AG20443 (cell line): ENCODE data around the gene HOXD11.
A peak's percentile ranks its signal among the peaks of the same experiment; 100 is the strongest.

Experiments
- DNase-seq: peaks from one replicate; pipeline ENCODE4 v3.0.0; 2012; ENCODE audit warnings: low spot score, mixed read lengths

HOXD11 gene

DNA sequence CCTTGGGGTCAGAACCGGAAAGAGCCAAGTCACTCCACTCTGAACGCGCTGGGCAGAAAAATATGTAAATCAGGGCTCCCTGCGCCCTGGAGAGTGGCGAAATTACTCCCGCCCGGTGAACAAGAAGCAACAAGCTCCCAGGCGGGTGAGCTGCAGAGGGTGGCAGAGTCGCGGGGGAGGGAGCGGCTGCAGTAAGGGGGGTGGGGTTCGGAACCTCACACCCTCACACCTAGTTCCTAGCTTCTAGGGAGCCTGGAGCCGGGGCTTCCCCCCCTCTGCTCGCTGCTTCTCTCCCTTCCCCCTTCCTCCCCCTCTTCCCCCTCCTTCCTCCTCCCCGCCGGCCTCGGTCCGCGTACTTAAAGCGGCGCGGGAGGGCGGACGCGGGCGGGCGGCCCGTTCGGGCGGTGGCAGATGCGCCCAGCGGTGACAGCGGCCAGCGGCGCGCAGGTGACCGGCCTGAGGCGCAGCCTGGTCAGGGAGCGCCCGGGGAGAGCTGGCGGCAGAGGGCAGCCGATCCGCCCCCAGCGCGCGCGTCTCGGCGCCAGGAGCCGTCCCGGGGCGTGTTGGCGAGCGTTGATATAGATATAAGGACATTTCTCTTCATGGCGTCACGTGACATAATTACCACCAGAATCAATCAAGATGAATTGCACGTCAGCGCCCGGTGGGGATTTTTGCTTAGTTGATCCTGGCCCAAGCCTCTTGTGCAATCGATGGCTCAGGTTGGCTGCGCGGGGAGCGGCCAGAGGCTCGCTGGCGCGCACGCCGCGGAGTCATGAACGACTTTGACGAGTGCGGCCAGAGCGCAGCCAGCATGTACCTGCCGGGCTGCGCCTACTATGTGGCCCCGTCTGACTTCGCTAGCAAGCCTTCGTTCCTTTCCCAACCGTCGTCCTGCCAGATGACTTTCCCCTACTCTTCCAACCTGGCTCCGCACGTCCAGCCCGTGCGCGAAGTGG, at the start of gene HOXD11:
Gene HOXD11 (plus strand): TSS at position 700 of the 959 bp plus-strand sequence. CDS start 76 bp downstream, at position 776.
- DNase-seq: peak; percentile 61

GRCh38 chr2:176063958-176064357, 43.1 kb upstream of the HOXD11 start:
- no peak for DNase-seq

DNA sequence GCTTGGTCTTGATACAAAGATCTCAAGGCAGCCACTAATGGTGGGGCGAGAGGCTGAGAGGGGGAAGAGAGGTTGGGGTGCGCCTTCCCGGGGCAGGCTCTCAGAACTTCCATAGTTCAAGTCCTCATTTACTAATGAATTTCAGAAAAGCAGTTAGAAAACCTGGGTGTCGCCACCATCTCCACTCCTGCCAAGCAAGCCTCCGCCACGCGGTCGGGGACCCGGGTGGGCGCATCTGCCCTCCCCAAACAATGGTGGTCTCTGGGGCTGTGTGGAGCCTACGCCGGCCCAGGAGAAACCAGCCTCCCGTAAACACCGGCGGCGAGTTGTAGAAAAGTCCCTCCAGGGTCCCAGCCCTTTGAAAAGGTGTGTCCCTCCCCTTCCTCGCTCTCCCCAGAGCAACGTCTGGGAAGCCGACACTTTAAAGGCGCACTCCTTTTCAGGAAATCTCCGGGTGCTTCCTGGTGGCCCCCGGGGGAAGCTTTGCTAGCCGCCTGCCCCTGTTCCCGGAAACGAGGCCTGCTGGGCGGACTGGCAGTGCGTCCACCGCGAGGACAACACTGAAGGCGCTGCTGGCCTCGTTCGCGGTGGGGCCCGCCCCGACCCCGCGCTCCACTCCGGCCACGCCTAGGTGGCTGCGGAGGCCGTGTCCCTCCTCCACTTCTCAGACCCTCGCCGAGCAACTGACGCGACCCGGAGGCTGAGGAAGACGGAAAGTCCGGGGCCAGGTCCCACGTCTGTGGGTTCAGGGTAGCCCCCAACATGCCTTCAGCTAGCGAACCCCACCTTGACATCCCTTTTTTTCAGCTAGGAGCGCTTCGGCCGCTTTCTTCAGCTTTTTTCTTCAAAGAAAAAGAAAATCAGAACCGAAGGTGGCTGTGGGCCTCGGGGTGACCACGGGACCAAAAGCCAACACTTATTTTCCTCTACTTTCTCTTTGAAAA, 40.2 kb upstream of the HOXD11 start:
- peak; percentile 41 for DNase-seq

- peak; percentile 49 for DNase-seq
Observed at GRCh38 chr2:176067589-176068418, 39.3 kb upstream of the HOXD11 start.

- DNase-seq: no peak
Observed at GRCh38 chr2:176068419-176068832, 38.7 kb upstream of the HOXD11 start.

- DNase-seq: no peak
Observed at GRCh38 chr2:176071330-176072291, 35.5 kb upstream of the HOXD11 start.

DNA sequence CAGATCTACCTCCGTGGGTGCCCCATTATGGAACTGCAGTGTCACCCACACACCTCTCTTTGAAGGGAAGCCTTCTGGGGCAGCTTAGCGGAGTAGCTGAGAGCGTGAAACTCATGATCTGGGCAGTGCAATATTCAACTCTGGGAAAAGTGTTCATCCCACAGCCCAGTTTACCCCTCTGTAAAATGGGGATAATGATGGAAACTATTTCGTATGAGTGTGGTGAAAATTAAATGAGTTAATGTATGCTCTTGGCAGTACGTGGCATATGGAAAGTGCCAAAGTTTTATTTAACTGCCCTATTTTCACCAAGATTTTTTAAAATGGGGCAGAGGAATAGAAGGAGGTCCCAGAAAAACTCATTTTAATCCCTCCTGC, 34.8 kb upstream of the HOXD11 start:
- no peak for DNase-seq

GRCh38 chr2:176072951-176073904, 33.9 kb upstream of the HOXD11 start:
- no peak for DNase-seq

DNA sequence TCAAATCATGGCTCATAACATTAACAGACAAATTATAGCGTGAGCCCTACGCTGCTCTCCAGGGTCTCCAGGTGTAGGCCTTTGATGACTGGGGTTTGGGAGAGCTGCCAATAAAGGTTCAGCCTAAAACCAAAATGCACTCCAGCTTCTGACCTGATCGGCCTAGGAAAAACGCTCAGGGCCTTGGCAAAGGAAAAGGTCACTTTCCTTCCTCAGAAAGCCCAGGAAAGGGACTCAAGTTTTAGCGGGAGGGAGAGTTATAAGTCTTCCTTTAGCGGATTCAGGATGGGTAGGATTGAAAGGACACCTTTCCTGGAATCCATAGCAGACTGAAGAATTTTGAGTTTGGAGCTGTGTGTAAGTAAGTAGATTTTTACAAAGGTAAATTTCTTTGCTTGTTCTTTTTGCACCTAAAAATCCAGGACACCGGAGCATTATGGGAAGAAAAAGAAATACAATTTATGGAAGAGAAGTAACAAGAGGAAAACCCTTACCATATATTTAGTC, 32.1 kb upstream of the HOXD11 start:
- DNase-seq: no peak

- DNase-seq: no peak
Observed at GRCh38 chr2:176075481-176075880, 31.6 kb upstream of the HOXD11 start.

GRCh38 chr2:176076063-176076462, 31.0 kb upstream of the HOXD11 start:
- no peak for DNase-seq

DNA sequence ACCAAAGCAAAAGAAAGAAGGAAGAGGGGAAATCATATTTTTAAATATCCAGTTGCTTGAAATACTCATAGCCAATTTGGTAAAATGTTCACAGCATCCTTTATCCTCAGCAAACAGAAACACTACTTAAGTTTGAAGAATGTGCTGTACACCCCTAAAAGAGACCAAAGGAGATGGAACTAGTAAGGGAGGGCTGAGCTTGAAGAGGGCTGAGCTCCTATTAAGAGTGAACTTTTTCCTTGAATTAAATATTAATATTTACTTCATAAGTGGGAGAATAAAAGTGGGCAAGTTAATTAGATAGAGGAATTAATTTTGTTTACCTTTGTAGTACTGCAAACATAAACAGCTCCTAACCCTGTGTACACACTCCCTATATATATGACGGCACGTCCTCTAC, 30.3 kb upstream of the HOXD11 start:
- DNase-seq: no peak

DNA sequence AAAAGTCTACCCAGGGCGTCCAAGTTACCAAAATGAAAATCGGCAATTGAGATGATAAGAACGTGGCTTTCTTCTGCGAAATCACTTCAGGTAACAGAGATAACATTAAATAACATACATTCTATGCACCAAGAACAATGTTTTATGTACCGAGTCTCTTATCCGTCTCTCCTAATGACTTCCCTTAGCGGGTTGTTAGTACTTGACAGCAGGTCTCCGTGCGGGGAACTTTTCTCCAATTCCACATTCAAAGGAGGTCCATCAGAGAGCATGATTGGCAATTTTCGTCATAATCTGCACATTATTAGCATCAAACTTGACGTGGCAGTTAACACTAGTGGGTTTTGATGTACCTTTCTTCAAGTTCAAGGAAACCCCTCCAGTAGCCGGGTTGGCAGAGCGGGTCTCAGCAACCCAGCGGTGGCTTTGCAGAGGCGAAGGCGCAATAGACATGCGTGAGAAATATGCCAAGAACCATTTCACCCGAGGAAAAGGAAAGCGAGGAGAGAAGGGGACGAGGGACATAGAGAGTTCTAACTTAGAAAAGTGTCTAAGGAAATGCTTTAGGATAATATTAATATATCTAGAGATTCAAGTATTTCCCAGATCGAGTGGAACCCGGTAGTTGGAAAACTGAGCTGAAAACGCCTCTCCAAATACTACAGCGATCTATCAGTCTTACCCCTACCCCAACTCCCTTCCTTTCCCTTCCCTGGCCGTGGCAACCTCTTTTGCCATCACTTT, 28.4 kb upstream of the HOXD11 start:
- DNase-seq: no peak

- no peak for DNase-seq
Observed at GRCh38 chr2:176079285-176079830, 27.7 kb upstream of the HOXD11 start.

GRCh38 chr2:176079831-176080539, 27.1 kb upstream of the HOXD11 start:
- DNase-seq: peak; percentile 87

- DNase-seq: no peak
Observed at GRCh38 chr2:176080540-176081375, 26.3 kb upstream of the HOXD11 start.
